Measurements from ENCODE around the gene CNPY2. TPM values are rescaled to one million over a fixed set of nuclear protein-coding genes. Genes with fewer than 3 reads are reported as not detected.
"Not testable (repeated sequence)": the region's sequence is repeated elsewhere in the genome, so short reads cannot be mapped to it uniquely, and the experiment has no call there.

CNPY2 gene
- total RNA-seq, 1 donor from 2014 or later: 31.2 TPM

GRCh38 chr12:56336361-56337167 lies 20.8 kb upstream of the CNPY2 start:
- ATAC-seq (ENCODE audit: poor library complexity) (no peak), DNase-seq (no peak)
- intact Hi-C loops (cut with DNase I): no loop called here

- DNase-seq; intact Hi-C loops (cut with DNase I); ATAC-seq (ENCODE audit: poor library complexity): not testable (repeated sequence)
Measured at GRCh38 chr12:56335527-56335926, 19.7 kb upstream of the CNPY2 start.

GRCh38 chr12:56334490-56334793 lies 18.7 kb upstream of the CNPY2 start:
- intact Hi-C loops (cut with DNase I): no loop called here
- ATAC-seq (ENCODE audit: poor library complexity): no peak
- no peak for DNase-seq

- DNase-seq: peak; percentile 97
- peak; percentile 99 for ATAC-seq (ENCODE audit: poor library complexity)
- intact Hi-C loops (cut with DNase I): no loop called here
Measured at GRCh38 chr12:56333679-56334489, 18.1 kb upstream of the CNPY2 start, which contains the start of gene PAN2. TSS of gene PAN2 (minus strand) at chr12:56334000. CDS start at chr12:56333094, 906 bp downstream.

- ATAC-seq (ENCODE audit: poor library complexity) (peak; percentile 3), DNase-seq (no peak)
- intact Hi-C loops (cut with DNase I): no loop called here
Measured at GRCh38 chr12:56333197-56333678, 17.4 kb upstream of the CNPY2 start.

GRCh38 chr12:56332512-56333196 lies 16.9 kb upstream of the CNPY2 start:
- DNase-seq (no peak), ATAC-seq (ENCODE audit: poor library complexity) (no peak)
- intact Hi-C loops (cut with DNase I): no loop called here

GRCh38 chr12:56330936-56331490 lies 15.2 kb upstream of the CNPY2 start:
- DNase-seq (no peak), ATAC-seq (ENCODE audit: poor library complexity) (no peak)
- intact Hi-C loops (cut with DNase I): no loop called here

- intact Hi-C loops (cut with DNase I): no loop called here
- DNase-seq (peak; percentile 42), ATAC-seq (ENCODE audit: poor library complexity) (peak; percentile 22)
Measured at GRCh38 chr12:56326533-56326932, 10.7 kb upstream of the CNPY2 start.

- intact Hi-C loops (cut with DNase I): no loop called here
- ATAC-seq (ENCODE audit: poor library complexity) (no peak), DNase-seq (no peak)
Measured at GRCh38 chr12:56326126-56326525, 10.3 kb upstream of the CNPY2 start.

- ATAC-seq (ENCODE audit: poor library complexity) (no peak), DNase-seq (no peak)
- intact Hi-C loops (cut with DNase I): no loop called here
Measured at GRCh38 chr12:56324206-56324605, 8.4 kb upstream of the CNPY2 start.

GRCh38 chr12:56321610-56322009 lies 5.8 kb upstream of the CNPY2 start:
- ATAC-seq (ENCODE audit: poor library complexity); intact Hi-C loops (cut with DNase I); DNase-seq: not testable (repeated sequence)

GRCh38 chr12:56321027-56321426 lies 5.2 kb upstream of the CNPY2 start:
- no peak for DNase-seq
- intact Hi-C loops (cut with DNase I): no loop called here
- ATAC-seq (ENCODE audit: poor library complexity): no peak

- ATAC-seq (ENCODE audit: poor library complexity) (no peak), DNase-seq (no peak)
- intact Hi-C loops (cut with DNase I): no loop called here
Measured at GRCh38 chr12:56317675-56318074, 1.9 kb upstream of the CNPY2 start.

- no peak for DNase-seq
Measured at GRCh38 chr12:56315249-56315621, 553 bp downstream of the CNPY2 start.

GRCh38 chr12:56311003-56311402 lies 4.8 kb downstream of the CNPY2 start:
- DNase-seq: no peak
- intact Hi-C loops (cut with DNase I): no loop called here
- no peak for ATAC-seq (ENCODE audit: poor library complexity)

More at GRCh38 chr12:56315249-56315621, 553 bp downstream of the CNPY2 start:
- no peak for ATAC-seq (ENCODE audit: poor library complexity)
- intact Hi-C loops (cut with DNase I): no loop called here

GRCh38 chr12:56308714-56309113 lies 7.1 kb downstream of the CNPY2 start:
- no peak for DNase-seq
- no peak for ATAC-seq (ENCODE audit: poor library complexity)
- intact Hi-C loops (cut with DNase I): no loop called here

- intact Hi-C loops (cut with DNase I): no loop called here
- ATAC-seq (ENCODE audit: poor library complexity): no peak
- DNase-seq: no peak
Measured at GRCh38 chr12:56307221-56307965, 8.4 kb downstream of the CNPY2 start.

GRCh38 chr12:56304872-56305590 lies 10.8 kb downstream of the CNPY2 start:
- ATAC-seq (ENCODE audit: poor library complexity) (no peak), DNase-seq (no peak)
- intact Hi-C loops (cut with DNase I): no loop called here
